ENCODE data around the gene PPME1. TPM values are rescaled to one million over a fixed set of nuclear protein-coding genes. Genes with fewer than 3 reads are reported as not detected.

The PPME1 gene
- total and polyA plus RNA-seq, 9 of the 15 experiments (the other 6 are each of a cell fraction or from before 2014, with no cell fraction given), result 9.8 to 81.7 (median 37.6) TPM

DNA sequence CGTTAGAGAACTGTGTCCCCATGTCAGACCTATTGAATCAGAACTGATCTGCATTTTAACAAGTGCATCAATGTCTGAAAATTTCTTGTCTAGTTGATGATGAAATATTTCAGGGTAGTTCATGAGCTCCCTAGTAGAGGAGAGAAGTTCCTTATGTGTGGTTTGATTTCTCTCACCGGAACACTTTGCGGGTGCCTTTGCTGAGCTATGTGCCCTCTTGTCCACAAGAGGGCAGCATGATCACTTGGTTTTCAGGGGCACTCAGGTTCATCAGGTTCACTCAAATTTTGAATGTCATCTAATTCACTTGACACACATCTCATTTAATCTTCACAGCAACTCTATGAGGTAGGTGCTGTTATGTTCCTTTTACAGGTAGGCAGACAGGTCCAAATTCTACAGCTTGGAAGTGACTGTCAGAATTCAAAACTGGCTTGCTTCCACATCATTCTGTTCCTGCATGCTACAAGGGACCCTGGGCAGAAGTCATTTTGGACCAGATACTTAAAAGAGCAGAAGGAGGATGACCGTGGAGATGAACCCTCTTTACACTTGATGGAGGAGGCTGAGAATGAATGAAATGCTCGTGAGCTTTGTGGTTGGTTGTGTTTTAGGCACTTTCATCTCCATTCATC is 84.8 kb downstream of the PPME1 start (continued):
- TF ChIP-seq CTCF (IDR thresholded peaks at IDR 0.05 in 2 of 3, conservative IDR thresholded peaks at IDR 0.05 in 1 of 3; ENCODE audit: insufficient read depth in 2 of 3, low read depth in 1 of 3, low read length in 3 of 3) (peak; percentile 84 to 91 (median 85)), RAD21 (CRISPR knock-in tag; conservative IDR thresholded peaks at IDR 0.05 in 1 of 2, IDR thresholded peaks at IDR 0.05 in 1 of 2) (peak; percentile 79 to 86), POLR2AphosphoS2 (IDR thresholded peaks at IDR 0.05; ENCODE audit: low read length) (no peak), PPARD (CRISPR knock-in tag; IDR thresholded peaks at IDR 0.05) (no peak), LARP7 (IDR thresholded peaks at IDR 0.05) (no peak), SMC3 (conservative IDR thresholded peaks at IDR 0.05; ENCODE audit: insufficient read depth, low read depth, low read length) (peak; percentile 83), ZNF780A (CRISPR knock-in tag; IDR thresholded peaks at IDR 0.05) (no peak), ZNF586 (CRISPR knock-in tag; conservative IDR thresholded peaks at IDR 0.05) (no peak), GATAD2A (IDR thresholded peaks at IDR 0.05) (no peak), CEBPB (tag; IDR thresholded peaks at IDR 0.05) (peak; percentile 37), CEBPG (CRISPR knock-in tag; IDR thresholded peaks at IDR 0.05) (no peak), CEBPG (tag; conservative IDR thresholded peaks at IDR 0.05 in 1 of 2, IDR thresholded peaks at IDR 0.05 in 1 of 2) (peak; percentile 52 to 74; a peak in 3 of 4 replicates), SOX6 (IDR thresholded peaks at IDR 0.05) (0 out of 2 replicates have a peak, but pooled peaks have one; percentile 11), SAFB (IDR thresholded peaks at IDR 0.05; ENCODE audit: borderline replicate concordance, low read depth, low read length) (no peak), ZBTB11 (CRISPR knock-in tag; IDR thresholded peaks at IDR 0.05) (no peak), ZNF140 (CRISPR knock-in tag; IDR thresholded peaks at IDR 0.05) (no peak), NR1H2 (CRISPR knock-in tag; IDR thresholded peaks at IDR 0.05) (no peak)
- TF ChIP-seq, protein P1, sequence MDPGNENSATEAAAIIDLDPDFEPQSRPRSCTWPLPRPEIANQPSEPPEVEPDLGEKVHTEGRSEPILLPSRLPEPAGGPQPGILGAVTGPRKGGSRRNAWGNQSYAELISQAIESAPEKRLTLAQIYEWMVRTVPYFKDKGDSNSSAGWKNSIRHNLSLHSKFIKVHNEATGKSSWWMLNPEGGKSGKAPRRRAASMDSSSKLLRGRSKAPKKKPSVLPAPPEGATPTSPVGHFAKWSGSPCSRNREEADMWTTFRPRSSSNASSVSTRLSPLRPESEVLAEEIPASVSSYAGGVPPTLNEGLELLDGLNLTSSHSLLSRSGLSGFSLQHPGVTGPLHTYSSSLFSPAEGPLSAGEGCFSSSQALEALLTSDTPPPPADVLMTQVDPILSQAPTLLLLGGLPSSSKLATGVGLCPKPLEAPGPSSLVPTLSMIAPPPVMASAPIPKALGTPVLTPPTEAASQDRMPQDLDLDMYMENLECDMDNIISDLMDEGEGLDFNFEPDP (CRISPR knock-in tag; IDR thresholded peaks at IDR 0.05), result no peak
